GM18868 (cell line): ENCODE results near the gene OPCML.

Source experiments
- ATAC-seq: cut with Tn5 transposase; IDR thresholded peaks from one replicate; pipeline ENCODE4 v1.9.1; 2021; ENCODE audit warnings: mild to moderate bottlenecking, moderate library complexity; ENCODE audit not compliant: unreplicated experiment

Gene OPCML

GRCh38 chr11:133362156-133362555, 170.1 kb downstream of the OPCML start:
- no peak for ATAC-seq

DNA sequence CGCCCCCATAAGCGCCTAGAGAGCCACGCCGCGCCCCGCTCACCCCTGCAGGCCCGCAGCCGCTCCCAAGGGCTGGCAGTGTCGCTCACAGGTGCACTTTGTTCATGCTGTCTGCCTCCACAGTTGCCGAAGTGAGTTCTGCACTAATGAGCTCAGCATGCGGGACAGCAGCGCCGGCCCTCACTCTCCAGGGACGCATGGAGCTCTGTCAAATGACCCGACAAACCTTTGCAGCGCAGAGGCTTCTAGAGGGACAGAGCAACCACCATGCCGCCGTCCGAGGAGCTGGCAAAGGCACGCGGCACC, 170.7 kb downstream of the OPCML start:
- ATAC-seq, result no peak

GRCh38 chr11:133360860-133361688, 171.2 kb downstream of the OPCML start:
- ATAC-seq, result no peak

DNA sequence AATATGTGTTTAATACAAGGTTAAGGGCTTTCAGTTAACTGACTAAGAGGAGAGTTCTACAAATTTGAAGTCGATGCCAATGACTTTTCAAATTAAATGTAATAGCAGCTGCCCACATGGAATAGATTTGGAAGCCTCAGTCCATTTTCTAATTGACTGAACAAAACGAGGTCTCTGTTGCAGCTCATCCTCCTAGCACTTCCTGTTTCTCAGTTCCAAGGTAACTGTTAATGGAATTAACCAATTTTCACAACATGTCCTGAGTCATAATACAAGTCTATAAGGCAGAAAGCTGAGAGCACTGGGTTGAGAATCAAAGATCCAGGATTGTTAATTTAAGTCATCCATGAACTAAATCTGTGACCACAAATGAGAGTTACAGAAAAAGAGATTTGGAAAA, 177.2 kb downstream of the OPCML start:
- ATAC-seq, result no peak

- no peak for ATAC-seq
Observed at GRCh38 chr11:133354069-133354468, 178.2 kb downstream of the OPCML start.

DNA sequence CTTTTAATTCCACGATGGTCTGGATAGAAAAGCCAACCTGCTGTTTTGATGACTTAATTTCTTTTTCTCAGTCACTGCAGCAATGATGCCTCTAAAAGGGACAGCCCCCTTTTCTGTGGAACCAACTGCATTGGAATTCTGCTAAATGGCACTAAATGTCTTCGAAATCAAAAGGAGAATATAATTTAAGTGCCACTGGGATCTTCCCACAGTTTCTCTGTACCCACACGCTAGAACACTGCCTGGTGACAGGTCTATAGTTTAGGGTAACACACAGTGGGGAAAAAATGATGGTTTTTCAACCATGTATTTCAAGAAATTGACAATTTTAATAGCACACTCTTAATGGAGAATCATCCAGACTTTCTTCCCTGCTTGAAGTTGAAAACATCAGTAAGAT, 182.3 kb downstream of the OPCML start:
- no peak for ATAC-seq

DNA sequence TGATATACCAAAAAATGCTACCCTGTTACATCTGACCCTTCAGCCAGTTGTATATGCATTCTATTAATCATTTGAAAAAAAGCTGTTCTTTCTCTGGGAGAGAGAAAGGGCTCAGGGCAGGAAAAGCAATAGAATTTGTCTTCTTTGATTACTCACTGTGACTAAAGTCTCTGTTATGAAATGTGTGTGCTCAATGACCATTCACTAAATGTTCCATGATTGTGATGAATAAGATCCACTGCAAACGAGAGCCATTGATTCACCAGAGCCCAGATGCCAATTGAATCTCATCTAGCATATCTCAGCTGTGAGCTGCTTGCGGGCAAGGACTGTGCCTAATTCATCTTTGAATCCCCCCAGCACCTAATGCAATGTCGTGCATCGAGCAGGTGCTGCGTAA, 184.3 kb downstream of the OPCML start:
- ATAC-seq, result no peak

DNA sequence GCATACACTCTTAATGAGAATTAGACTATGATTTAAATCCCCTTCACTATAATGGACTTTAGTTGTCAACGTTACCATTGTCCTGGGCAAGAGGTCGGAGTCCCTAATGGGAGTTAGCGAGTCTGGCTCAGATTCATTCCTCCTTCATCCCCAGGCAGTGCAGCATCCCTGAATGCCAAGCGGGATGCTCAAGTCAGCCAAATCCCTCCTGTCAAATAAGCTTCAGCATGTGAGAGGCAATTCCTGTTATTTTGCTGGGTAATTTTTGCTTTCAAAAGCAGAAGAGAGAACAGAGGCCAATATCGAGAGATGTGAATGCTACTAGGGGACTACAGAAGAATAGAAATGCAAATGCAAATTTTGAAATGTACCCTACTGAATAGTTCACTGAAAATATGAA, 186.2 kb downstream of the OPCML start:
- ATAC-seq, result no peak

- no peak for ATAC-seq
Observed at GRCh38 chr11:133343951-133344350, 188.3 kb downstream of the OPCML start.

DNA sequence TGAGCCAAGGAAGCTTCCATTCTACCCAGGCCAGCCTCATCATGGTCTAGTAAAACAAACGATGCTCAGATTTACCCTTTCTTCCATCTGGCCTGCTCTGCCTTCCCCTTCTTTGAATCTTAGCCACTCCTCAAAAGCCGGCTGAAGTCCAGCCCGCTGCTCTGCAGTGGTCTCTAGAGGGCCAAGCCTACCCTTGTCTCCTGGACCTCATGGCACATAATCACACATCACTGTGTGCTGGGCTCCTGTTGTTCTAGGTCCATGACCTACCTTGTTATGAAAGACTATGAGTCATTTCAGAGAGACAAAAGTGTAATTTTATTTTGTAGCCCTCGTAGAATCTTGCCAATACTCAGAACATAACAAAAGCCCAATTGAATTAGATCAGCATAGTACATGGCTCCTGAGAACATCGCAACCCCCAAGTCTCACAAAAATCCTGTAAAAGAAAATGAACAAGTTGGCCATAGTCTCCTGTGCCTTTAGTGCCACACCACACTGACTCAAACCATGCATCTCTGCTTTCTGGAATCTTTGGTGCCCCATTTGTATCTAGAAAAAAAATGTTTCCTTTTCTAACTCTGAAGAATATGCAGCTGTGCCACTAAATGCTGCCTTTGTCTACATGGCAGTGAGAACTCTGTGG, 192.7 kb downstream of the OPCML start:
- ATAC-seq, result no peak

- no peak for ATAC-seq
Observed at GRCh38 chr11:133338588-133338987, 193.7 kb downstream of the OPCML start.

DNA sequence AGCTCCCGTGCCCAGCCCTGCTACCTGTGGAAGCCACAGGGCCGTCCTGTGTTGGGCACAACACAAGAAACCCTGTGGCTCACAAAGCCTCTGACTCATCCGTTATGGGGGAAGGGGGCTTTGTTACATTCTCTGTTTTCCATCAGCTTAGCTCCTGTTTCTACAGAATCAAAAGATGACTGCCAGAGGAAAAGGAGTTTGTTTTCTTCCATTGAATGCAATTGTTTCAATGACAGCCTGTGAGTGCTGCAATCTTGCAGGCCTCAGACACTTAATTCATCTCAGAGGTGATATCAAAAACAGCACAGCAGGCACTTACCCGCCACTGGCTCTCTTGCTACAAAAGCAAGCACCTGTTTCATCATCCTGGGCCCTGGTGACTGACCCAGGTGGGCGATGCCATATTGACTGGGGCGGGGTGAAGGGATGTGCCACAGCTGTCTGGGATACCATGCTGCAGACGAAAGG, 194.3 kb downstream of the OPCML start:
- ATAC-seq, result no peak

DNA sequence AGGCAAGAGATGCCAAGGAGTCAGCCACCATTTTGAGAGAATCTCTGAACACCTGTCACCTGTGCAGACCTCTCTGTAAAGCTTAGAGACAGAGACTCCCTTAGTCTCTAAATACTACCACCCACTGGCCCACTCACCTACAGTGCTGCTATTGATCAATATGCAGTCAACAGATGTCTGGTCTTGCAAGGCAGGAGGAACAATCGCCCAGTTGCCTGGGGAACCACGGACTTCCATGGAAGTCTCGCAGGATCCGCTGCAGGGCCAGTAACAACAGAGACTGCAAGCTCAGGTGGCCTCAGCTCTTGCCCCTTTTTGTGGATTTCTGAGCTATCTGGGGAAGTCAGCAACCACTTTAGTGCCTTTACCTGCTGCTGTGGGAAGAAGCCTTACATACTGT, 195.1 kb downstream of the OPCML start:
- no peak for ATAC-seq

DNA sequence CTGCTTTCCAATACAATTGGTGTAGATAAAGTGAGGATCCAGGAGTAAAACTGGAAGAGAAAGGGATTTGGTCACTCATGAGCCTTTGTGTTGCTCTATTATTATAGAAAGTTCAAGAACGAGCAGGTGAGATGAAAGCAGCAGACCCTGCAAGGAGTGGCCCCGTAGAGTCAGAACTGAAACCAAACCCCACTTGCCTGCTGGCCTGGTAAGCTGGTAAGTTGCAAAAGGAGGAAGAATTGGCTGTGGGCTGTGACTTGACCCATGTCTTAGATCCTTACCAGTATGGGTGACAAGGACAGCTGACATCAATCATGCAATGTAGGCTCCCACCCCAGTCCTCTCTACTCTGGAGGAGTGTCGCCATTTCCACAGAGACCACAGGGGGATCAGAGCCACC, 201.3 kb downstream of the OPCML start:
- ATAC-seq, result no peak

DNA sequence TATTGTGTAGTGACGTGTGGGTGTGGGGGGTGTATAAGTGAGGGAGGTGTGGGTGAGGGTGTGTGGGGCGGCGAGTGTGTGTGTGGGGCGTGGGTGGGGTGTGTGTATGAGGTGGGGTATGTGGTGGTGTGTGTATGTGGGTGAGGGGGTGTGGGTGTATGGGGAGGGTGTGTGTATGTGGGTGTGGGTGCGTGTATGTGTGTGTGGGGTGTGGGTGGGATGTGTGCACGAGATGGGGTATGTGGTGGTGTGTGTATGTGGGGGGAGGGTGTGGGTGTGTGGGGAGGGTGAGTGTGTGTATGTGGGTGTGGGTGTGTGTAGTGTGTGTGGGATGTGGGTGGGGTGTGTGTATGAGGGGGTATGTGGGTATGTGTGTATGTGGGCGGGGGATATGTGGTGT, 205.5 kb downstream of the OPCML start:
- no peak for ATAC-seq

DNA sequence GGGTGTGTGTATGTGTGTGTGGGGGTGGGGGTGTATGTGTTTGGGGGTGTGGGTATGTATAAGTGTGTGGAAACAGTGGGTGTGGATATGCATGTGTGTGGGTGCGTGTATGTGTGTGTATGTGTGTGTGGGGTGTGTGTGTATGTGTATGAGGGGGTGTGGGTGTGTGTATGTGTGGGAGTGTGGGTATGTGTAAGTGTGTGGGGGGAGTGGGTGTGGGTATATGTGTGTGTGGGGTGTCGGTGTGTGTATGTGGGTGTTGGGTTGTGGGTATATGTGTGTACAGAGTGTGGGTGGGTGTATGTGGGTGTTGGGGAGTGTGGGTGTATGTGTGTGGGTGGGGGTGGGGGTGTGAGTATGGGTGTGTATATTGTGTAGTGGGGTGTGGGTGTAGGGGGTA, 206.0 kb downstream of the OPCML start:
- no peak for ATAC-seq

GRCh38 chr11:133325711-133326110, 206.6 kb downstream of the OPCML start:
- ATAC-seq, result no peak

- no peak for ATAC-seq
Observed at GRCh38 chr11:133323354-133323753, 208.9 kb downstream of the OPCML start.

DNA sequence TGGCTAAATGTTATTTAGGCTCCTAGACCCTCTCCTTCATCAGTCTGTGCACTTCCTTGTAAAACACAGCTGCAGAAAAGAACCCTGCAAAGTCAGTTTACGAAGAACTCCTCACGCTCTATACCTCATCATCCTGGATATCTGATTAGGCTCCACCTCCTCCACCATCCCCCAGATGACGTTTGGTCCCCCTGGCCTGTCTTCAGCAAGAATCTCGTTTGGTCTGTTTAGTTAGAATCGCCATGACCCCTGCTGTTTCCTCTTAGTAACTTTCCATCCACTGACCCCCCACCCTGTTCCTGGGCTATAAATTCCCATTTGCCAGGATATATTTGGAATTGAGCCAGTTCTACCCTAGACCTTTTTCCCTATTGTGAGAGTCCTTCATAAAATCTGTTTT, 214.1 kb downstream of the OPCML start:
- no peak for ATAC-seq

DNA sequence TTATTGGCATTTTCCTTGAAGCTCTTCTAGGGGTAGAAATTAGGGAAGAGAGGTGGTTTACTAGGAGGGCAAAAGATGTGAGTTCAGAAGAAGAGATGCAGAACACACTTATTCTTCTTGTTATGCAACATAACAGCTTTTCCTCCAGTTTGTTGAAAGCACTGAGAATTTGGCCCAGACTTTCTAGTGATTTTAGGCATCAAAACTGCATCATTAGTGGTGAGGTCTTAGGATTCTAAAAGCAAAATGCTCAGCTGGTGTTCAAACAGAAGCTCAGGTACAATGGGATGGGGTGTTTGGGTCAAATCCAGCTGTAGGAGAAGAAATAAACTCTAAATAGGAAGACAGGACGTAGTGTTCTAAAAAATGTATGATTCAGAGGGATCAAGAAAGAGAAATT, 221.1 kb downstream of the OPCML start:
- ATAC-seq, result no peak

GRCh38 chr11:133306019-133306418, 226.3 kb downstream of the OPCML start:
- no peak for ATAC-seq

GRCh38 chr11:133305208-133305956, 226.9 kb downstream of the OPCML start:
- ATAC-seq, result no peak
